RWPE1 (cell line): ENCODE results near the gene PLXNB3.

Experiments used
- CTCF ChIA-PET: fragments of 350-600 bp; sonication (Branson Sonifier 250); formaldehyde crosslinking; extraction: SDS; loops from one replicate; lab custom pipeline; 2021; lab: Yijun Ruan, JAX
- POLR2A ChIA-PET: fragments of 400-600 bp; formaldehyde crosslinking; extraction: SDS; loops from one replicate; lab custom pipeline; 2020; ENCODE audit warnings: antibody characterized with exemption; ENCODE audit not compliant: low non-redundant PET; lab: Yijun Ruan, JAX
- DNase-seq: peaks from one replicate; pipeline ENCODE4 v3.0.0; 2012; ENCODE audit warnings: low spot score
- H3K27ac ChIP-seq: fragments of 450-650 bp; 2 replicates; pipeline ENCODE4 v1.5.1; 2017
- CTCF ChIP-seq: fragments of 450-650 bp; conservative IDR thresholded peaks from 2 replicates; pipeline ENCODE4 v1.5.1; 2017; ENCODE audit warnings: low read depth, mild to moderate bottlenecking

Gene PLXNB3

GRCh38 chrX:153774576-153775292 lies 10.7 kb downstream of the PLXNB3 start:
- no peak for TF ChIP-seq CTCF
- ChIA-PET CTCF (no interaction called here), POLR2A (no interaction called here)
- DNase-seq = no peak
- no peak overlapping the region for H3K27ac ChIP-seq

GRCh38 chrX:153775293-153776119 lies 11.5 kb downstream of the PLXNB3 start:
- POLR2A ChIA-PET = no interaction called here
- CTCF ChIA-PET = no interaction called here
- H3K27ac ChIP-seq = peak overlapping the region; percentile 83
- TF ChIP-seq CTCF = no peak
- no peak for DNase-seq

GRCh38 chrX:153776120-153776599 lies 12.1 kb downstream of the PLXNB3 start:
- peak overlapping the region; percentile 83 for H3K27ac ChIP-seq
- no peak for TF ChIP-seq CTCF
- no peak for DNase-seq
- CTCF ChIA-PET = no interaction called here
- POLR2A ChIA-PET = no interaction called here

GRCh38 chrX:153776611-153777045 lies 12.6 kb downstream of the PLXNB3 start:
- DNase-seq = no peak
- no peak for TF ChIP-seq CTCF
- POLR2A ChIA-PET = interaction anchor here (0.6 kb wide), 1 partner anchor 8 kb away, joined by 5 read pairs; no protein-coding TSS in a partner anchor
- peak overlapping the region; percentile 83 for H3K27ac ChIP-seq
- CTCF ChIA-PET = no interaction called here

GRCh38 chrX:153777261-153778090 lies 13.4 kb downstream of the PLXNB3 start:
- no peak for DNase-seq
- ChIA-PET POLR2A (interaction anchor here (0.6 kb wide), 1 partner anchor 7 kb away, joined by 5 read pairs; no protein-coding TSS in a partner anchor), CTCF (interaction anchor here (0.5 to 0.7 kb wide), 2 partner anchors 23 to 38 kb away, joined by 3 read pairs; no protein-coding TSS in a partner anchor)
- TF ChIP-seq CTCF = no peak
- H3K27ac ChIP-seq = peak overlapping the region; percentile 83

GRCh38 chrX:153778181-153778580 lies 14.1 kb downstream of the PLXNB3 start:
- peak overlapping the region; percentile 83 for H3K27ac ChIP-seq
- ChIA-PET CTCF (interaction anchor here (0.5 to 1.4 kb wide), 7 partner anchors 8 to 38 kb away, joined by 3 to 5 read pairs (median 3); partner anchors contain the start of gene PLXNB3), POLR2A (no interaction called here)
- TF ChIP-seq CTCF = no peak
- no peak for DNase-seq
